Activated gamma-delta T cell treated with Interleukin-2 at 50 U/mL for 16 hours (primary cell): ENCODE data around the gene SEC16B.

Experiments
- DNase-seq: peaks from one replicate; pipeline ENCODE4 v3.0.0-alpha.2; 2020

Gene SEC16B

GRCh38 chr1:177905686-177906085, 64.2 kb downstream of the SEC16B start:
- no peak for DNase-seq

DNA sequence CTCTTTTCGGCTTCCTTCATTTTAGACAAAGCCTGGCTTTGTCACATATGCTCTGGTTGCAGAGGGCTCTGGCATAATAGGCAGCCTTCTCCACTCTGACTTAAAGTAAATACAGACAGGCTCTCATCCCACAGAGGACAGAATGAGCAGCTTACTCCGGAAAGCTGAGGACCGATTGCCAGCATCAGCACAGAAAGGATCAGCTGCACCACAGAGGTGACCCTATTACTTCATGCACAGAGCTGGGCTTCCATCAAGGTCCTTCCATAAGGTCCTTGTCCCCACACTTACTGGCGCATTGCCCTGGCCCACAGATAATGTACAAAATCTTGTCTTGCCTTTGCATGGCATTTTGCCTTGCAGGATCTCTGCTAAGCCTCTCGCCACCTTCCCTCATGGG, 67.6 kb downstream of the SEC16B start:
- DNase-seq: no peak

GRCh38 chr1:177897998-177898654, 71.7 kb downstream of the SEC16B start:
- no peak for DNase-seq

DNA sequence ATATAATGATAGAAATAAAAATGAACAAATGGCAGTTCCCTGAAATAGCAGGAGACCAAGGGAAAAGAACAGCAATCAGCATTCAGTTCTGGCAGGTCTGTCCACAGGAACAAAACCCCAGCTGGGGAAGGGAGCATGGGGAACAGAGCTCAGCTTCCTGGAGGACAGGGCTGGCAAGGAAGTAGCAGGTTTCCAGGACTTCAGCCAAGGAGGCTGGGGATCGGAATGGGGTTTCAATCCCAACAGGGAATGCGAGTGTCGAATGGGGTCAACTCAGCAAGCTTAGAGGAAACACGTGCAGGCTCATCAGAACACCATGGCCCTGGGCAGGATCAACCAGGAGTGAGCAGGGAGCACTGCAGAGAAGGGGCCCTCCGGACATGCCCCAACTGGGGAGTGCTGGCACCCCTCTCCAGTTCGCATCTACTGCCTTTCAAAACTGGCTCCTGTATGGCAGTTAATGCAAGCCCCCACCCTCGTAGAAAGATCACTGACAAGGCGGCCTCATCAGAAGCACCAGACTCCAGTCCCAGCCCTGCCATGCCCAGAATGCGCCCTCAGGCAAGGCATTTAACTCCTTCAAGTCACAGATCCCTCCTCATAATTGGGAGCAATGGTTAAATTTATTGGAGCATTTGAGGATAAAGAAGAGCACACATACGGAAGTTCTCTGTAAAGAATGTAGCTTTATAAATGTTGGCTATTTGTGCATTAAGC, 72.4 kb downstream of the SEC16B start:
- DNase-seq: no peak
